Fibroblast of the aortic adventitia (primary cell): ENCODE results near the gene IQCK. TPM values are rescaled to one million over a fixed set of nuclear protein-coding genes. Genes with fewer than 3 reads are reported as not detected.

Source experiments
- DNase-seq: peaks from one replicate; pipeline ENCODE4 v3.0.0-alpha.2; 2010; ENCODE audit warnings: low read depth
- H3K4me3 ChIP-seq: 2 replicates; pipeline ENCODE4 v1.5.1; 2011; ENCODE audit warnings: low read depth, mild to moderate bottlenecking, control low read depth, low read length, moderate library complexity
- CTCF ChIP-seq: IDR thresholded peaks from 2 replicates; pipeline ENCODE4 v1.5.1; 2011; ENCODE audit warnings: mild to moderate bottlenecking, low read length, control low read depth, inconsistent platforms; ENCODE audit not compliant: insufficient read depth
- total RNA-seq: library from RNA; depleted of rRNA; stranded (reverse); fragments of >200 nt; gene quantifications from 2 replicates; pipeline ENCODE4 v1.2.3, GENCODE V29; 2012; ENCODE audit warnings: low replicate concordance

Gene IQCK
- total RNA-seq, 1 donor, result 22.3 TPM

GRCh38 chr16:19735074-19735867 is 17.2 kb downstream of the IQCK start:
- no peak overlapping the region for H3K4me3 ChIP-seq
- no peak for DNase-seq
- TF ChIP-seq CTCF, result no peak

- TF ChIP-seq CTCF, result no peak
- H3K4me3 ChIP-seq, result no peak overlapping the region
- no peak for DNase-seq
Measured at GRCh38 chr16:19737306-19738038, 19.4 kb downstream of the IQCK start.

GRCh38 chr16:19741354-19741753 is 23.3 kb downstream of the IQCK start:
- DNase-seq, result no peak
- no peak for TF ChIP-seq CTCF

GRCh38 chr16:19743816-19744159 is 25.7 kb downstream of the IQCK start:
- DNase-seq, result no peak
- no peak for TF ChIP-seq CTCF
- no peak overlapping the region for H3K4me3 ChIP-seq

More at GRCh38 chr16:19741354-19741753, 23.3 kb downstream of the IQCK start:
- H3K4me3 ChIP-seq, result no peak overlapping the region

GRCh38 chr16:19744670-19745069 is 26.6 kb downstream of the IQCK start:
- no peak for TF ChIP-seq CTCF
- DNase-seq, result no peak
- no peak overlapping the region for H3K4me3 ChIP-seq

- H3K4me3 ChIP-seq, result no peak overlapping the region
- TF ChIP-seq CTCF, result no peak
- DNase-seq, result peak; percentile 48
Measured at GRCh38 chr16:19745286-19746010, 27.4 kb downstream of the IQCK start.
